GM13976 (cell line): ENCODE data around the gene SPG7.

Source experiments
- DNase-seq: peaks from one replicate; pipeline ENCODE4 v3.0.0; 2012; ENCODE audit warnings: low spot score
- in situ Hi-C: fragments of 300-500 bp; cut with MboI; formaldehyde crosslinking; loops from one replicate; pipeline ENCODE4 v1.12.0; 2022; ENCODE audit warnings: low sequenced_read_pairs, mixed read lengths, inconsistent platforms; ENCODE audit not compliant: unreplicated experiment
- TF ChIP-seq, protein P1 (sequence below): IDR thresholded peaks from 2 replicates; pipeline ENCODE4 v1.5.1; 2012; ENCODE audit warnings: borderline replicate concordance, mild to moderate bottlenecking; ENCODE audit not compliant: insufficient read depth; ENCODE audit errors: extremely low read depth, missing control alignments, control extremely low read depth

Gene SPG7

DNA sequence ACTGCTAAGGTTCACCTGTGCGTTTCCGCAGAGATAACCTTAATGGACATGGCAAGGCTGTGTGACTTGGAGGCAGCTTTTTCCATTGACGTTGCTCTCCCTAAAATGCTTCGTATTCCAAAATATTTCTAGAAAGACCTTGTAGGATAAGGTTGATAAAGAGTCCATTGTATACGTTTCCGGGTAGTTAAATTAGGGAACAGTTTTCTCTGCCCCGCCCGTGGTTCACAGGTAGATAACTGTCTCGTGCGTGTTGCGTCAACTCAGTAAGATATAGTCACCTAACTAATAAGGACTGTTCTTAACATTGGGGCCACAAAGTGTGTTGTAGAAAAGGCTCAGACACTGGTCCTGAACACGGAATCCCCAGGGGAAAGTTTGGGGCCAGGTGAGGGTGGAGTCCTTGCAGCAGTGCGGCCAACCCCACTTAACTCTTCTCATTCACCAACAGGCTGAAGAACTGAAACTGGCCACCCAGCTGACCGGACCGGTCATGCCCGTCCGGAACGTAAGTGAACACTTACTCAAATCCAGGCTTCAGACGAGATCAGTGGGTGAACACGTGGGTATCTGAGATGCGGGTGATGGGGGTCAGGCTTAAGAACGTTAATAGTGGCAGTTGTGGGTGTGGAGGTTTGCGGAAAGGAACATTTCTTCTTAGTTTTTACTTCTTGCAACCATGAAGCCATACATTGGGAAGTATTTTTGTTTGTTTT, 53.8 kb downstream of the SPG7 start:
- TF ChIP-seq, protein P1, sequence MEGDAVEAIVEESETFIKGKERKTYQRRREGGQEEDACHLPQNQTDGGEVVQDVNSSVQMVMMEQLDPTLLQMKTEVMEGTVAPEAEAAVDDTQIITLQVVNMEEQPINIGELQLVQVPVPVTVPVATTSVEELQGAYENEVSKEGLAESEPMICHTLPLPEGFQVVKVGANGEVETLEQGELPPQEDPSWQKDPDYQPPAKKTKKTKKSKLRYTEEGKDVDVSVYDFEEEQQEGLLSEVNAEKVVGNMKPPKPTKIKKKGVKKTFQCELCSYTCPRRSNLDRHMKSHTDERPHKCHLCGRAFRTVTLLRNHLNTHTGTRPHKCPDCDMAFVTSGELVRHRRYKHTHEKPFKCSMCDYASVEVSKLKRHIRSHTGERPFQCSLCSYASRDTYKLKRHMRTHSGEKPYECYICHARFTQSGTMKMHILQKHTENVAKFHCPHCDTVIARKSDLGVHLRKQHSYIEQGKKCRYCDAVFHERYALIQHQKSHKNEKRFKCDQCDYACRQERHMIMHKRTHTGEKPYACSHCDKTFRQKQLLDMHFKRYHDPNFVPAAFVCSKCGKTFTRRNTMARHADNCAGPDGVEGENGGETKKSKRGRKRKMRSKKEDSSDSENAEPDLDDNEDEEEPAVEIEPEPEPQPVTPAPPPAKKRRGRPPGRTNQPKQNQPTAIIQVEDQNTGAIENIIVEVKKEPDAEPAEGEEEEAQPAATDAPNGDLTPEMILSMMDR: no peak
- no peak for DNase-seq
- in situ Hi-C loops: no loop called here

DNA sequence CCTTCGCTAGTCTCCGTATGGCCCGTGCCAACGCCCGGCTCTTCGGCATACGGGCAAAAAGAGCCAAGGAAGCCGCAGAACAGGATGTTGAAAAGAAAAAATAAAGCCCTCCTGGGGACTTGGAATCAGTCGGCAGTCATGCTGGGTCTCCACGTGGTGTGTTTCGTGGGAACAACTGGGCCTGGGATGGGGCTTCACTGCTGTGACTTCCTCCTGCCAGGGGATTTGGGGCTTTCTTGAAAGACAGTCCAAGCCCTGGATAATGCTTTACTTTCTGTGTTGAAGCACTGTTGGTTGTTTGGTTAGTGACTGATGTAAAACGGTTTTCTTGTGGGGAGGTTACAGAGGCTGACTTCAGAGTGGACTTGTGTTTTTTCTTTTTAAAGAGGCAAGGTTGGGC, 54.7 kb downstream of the SPG7 start:
- no peak for DNase-seq
- in situ Hi-C loops: no loop called here
- TF ChIP-seq, protein P1: no peak

DNA sequence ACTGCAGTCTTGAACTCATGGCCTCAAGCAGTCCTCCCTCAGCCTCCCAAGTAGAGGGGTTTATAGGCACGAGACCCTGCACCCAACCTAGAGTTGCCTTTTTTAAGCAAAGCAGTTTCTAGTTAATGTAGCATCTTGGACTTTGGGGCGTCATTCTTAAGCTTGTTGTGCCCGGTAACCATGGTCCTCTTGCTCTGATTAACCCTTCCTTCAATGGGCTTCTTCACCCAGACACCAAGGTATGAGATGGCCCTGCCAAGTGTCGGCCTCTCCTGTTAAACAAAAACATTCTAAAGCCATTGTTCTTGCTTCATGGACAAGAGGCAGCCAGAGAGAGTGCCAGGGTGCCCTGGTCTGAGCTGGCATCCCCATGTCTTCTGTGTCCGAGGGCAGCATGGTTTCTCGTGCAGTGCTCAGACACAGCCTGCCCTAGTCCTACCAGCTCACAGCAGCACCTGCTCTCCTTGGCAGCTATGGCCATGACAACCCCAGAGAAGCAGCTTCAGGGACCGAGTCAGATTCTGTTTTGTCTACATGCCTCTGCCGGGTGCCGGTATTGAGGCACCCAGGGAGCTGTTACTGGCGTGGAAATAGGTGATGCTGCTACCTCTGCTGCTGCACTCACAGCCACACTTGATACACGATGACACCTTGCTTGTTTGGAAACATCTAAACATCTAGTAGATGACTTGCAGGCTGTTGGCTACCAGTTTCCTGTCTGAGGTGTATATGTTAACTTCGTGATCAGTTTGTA, 55.6 kb downstream of the SPG7 start:
- DNase-seq: no peak
- in situ Hi-C loops: no loop called here
- TF ChIP-seq, protein P1: no peak

DNA sequence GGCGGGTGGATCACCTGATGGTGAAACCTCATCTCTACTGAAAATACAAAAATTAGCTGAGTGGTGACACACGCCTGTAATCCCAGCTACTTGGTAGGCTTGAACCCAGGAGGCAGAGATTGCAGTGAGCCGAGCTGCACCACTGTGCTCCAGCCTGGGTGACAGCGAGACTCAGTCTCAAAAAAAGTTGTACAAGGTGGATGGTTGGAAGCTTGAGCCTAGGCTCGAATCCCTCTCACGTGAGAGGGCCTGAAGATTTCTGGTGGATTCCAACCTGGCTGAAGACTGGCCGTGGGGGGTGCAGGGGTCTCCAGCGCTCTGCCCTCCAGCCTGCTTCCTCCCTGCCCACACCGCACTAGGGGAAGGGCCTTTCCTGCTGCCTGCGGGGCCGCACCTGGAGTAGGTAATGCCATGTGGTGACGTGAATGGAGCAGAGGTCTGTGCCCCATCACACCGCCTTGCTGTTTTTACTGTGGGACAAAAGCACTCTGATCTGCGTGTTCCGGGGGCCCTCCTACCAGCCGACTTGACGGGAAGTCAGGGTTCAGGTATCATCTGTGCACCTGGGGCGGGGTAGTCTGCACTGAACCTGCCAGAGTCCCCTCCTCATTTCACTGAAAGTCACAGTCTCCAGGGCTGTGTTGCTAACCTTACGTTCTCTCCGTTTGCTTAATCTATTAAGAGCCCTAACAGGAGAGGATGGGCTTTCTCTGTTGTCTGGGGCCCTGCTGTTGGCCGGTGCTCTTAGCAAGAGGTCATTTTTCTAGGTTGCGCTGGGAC, 56.5 kb downstream of the SPG7 start:
- no peak for DNase-seq
- in situ Hi-C loops: no loop called here
- TF ChIP-seq, protein P1: no peak

DNA sequence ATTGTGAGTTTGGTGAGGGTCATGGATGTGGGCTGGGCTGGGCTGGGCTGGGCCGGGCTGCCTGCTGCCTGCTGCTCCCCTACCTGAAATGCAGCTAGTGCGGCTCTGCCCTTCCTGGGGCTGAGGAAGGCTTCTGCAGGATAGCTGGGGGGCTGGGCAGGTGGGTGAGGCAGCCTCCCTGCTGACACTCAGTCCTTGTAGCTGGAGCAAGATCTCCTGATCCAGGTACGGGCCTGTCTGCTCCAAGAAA, 57.0 kb downstream of the SPG7 start:
- in situ Hi-C loops: no loop called here
- DNase-seq: no peak
- TF ChIP-seq, protein P1: no peak

DNA sequence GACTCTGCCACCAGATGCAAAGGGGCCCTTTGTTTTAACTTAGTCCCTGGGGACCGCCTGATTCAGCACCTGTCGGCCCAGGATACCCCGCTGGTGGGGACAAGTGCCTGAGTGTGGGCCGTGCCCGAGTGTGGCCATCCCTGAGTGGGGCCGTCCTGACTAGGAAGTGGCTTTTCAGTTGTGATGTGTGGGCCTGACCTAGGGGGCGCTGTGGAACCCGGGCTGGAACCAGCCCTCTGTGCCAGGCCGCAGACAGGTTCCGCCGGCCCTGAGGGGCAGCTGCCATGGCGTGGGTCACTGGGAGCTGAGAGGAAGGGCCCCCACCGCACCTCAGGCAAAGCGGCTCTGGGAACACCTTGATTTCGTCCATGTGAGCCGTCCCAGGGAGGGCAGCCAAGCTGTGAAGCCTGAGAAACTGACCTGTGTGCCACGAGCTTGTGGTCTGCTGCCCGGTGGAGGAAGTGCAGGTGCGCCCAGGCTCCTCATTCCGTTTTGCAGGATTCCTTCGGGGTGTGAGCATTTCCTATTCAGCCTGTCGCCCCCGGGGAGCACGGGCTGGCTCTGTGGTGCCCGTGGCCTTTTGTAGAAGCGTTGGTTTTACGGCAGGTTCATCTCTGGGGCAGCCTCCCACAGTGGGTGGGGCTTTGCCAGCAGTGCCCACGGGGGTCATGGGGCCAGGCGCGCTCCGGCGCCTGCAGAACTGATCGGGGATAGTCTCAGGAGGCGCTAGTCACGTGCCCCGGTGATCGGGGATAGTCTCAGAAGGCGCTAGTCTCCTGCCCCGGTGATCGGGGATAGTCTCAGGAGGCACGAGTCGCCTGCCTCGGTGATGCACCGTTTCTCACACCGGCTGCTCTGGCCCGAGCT, 57.5 kb downstream of the SPG7 start:
- peak; percentile 72 for DNase-seq
- TF ChIP-seq, protein P1: peak; percentile 58
- in situ Hi-C loops: no loop called here
